Naive thymus-derived CD8-positive, alpha-beta T cell (primary cell): ENCODE results near the gene TTC9. TPM values are rescaled to one million over a fixed set of nuclear protein-coding genes. Genes with fewer than 3 reads are reported as not detected.

Experiments used
- ATAC-seq, 2 donors: fragments of 150-1000 bp; cut with Tn5 transposase in 1 of 2; sonication (Bioruptor Pico), chemical (Tn5 transposase) in 1 of 2; 1 replicate in 1 of 2; 2 replicates in 1 of 2; pipeline ENCODE4 v1.10.0; 2021; ENCODE audit warnings: mild to moderate bottlenecking in 2 of 2, moderate library complexity in 2 of 2
- POLR2A ChIA-PET: fragments of 350-600 bp; sonication (Branson Sonifier 250); formaldehyde crosslinking; loops from one replicate; lab custom pipeline; 2021; ENCODE audit warnings: antibody characterized with exemption; lab: Charles Lee
- DNase-seq, 10 donors: peaks; one replicate each; pipeline versions ENCODE4 v3.0.0 to v3.0.0-alpha.2; 2020 to 2022
- H3K27ac Mint-ChIP-seq, 10 donors: one replicate each; pipeline ENCODE4 v1.8.0; 2020 to 2022; ENCODE audit warnings: mild to moderate bottlenecking in 10 of 10, mixed read lengths in 10 of 10, moderate library complexity in 4 of 10, inconsistent platforms in 1 of 10
- H3K27me3 Mint-ChIP-seq, 5 donors: one replicate each; pipeline ENCODE4 v1.8.0; 2021 to 2022; ENCODE audit warnings: mixed read lengths in 5 of 5
- H3K36me3 Mint-ChIP-seq, 3 donors: one replicate each; pipeline ENCODE4 v1.8.0; 2020 to 2022; ENCODE audit warnings: mixed read lengths in 3 of 3, mild to moderate bottlenecking in 2 of 3, inconsistent platforms in 1 of 3
- H3K4me1 Mint-ChIP-seq, 4 donors: one replicate each; pipeline ENCODE4 v1.8.0; 2021 to 2022; ENCODE audit warnings: mixed read lengths in 4 of 4
- H3K4me3 Mint-ChIP-seq, 10 donors: one replicate each; pipeline ENCODE4 v1.8.0; 2020 to 2022; ENCODE audit warnings: mild to moderate bottlenecking in 10 of 10, mixed read lengths in 10 of 10, moderate library complexity in 6 of 10, inconsistent platforms in 1 of 10
- H3K9me3 Mint-ChIP-seq, 9 donors: one replicate each; pipeline ENCODE4 v1.8.0; 2020 to 2022; ENCODE audit warnings: mixed read lengths in 9 of 9, mild to moderate bottlenecking in 3 of 9, inconsistent platforms in 1 of 9, moderate library complexity in 1 of 9
- polyA plus RNA-seq, 3 donors: library from polyadenylated mRNA; unstranded; fragments of 300-500 nt; fragmentation: Illumina TruSeq; gene quantifications; one replicate each; pipeline ENCODE4 v1.2.3, GENCODE V29; 2021
- total RNA-seq, 8 experiments: library from RNA in 2 of 8; stranded (reverse) in 2 of 8; gene quantifications; one replicate each; pipeline ENCODE4 v1.2.3 and lab custom pipeline; 2021 to 2026

Gene TTC9
- total and polyA plus RNA-seq, 5 experiments from 2014 or later: 10.2 to 26.5 (median 22.0) TPM

DNA sequence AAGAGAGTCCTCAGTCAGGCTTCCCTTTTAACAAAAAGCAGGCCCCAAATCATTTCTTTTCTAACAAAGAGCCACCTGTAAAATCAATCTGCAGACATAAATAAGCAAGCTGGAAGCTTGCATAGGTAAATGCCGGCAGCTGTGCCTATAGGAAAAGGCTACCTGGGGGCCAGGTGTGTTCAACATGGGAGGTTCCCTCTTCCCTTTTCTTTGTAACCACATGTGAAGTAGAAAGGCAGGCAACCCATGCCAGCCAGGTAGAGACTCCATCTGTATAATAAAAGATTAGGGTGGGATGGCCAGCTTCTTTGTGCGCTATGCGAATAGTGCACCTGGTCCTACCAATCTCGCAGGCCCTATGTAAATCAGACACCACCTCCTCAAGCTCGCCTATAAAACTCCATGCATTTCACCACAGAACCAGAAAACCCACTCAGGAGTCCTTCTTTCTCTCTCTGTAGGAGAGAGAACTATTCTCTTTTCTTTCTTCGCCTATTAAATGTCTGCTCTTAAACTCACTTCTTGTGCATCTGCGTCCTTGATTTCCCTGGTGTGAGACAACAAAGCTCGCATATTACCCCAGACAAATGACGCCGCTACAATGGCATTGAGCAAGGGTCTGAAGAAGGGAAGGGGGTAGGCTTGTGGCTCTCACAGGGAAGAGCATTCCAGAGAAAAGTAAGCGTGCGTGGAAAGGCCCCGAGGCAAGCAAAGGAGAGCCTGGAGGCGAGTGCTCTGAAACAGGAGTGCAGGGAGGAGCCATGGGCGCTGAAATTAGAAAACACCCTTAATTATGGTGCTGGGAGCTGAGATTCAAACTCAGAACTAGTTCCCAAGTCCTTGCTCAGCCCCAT, 67.2 kb downstream of the TTC9 start:
- DNase-seq: no peak
- no peaks in the 10 kb centered on the region for H3K9me3 Mint-ChIP-seq
- H3K27me3 Mint-ChIP-seq: no peaks in the 10 kb centered on the region
- POLR2A ChIA-PET: interaction anchor here (0.7 to 1.5 kb wide), 3 partner anchors 41 to 86 kb away, joined by 3 to 6 read pairs (median 3); partner anchors contain the start of gene TTC9
- no peak overlapping the region for H3K27ac Mint-ChIP-seq
- no peaks in the 10 kb centered on the region for H3K36me3 Mint-ChIP-seq
- no peak overlapping the region for H3K4me3 Mint-ChIP-seq
- peaks cover 3 to 12% (median 8%) of the 10 kb centered on the region in 4 donors for H3K4me1 Mint-ChIP-seq
- ATAC-seq: no peak

DNA sequence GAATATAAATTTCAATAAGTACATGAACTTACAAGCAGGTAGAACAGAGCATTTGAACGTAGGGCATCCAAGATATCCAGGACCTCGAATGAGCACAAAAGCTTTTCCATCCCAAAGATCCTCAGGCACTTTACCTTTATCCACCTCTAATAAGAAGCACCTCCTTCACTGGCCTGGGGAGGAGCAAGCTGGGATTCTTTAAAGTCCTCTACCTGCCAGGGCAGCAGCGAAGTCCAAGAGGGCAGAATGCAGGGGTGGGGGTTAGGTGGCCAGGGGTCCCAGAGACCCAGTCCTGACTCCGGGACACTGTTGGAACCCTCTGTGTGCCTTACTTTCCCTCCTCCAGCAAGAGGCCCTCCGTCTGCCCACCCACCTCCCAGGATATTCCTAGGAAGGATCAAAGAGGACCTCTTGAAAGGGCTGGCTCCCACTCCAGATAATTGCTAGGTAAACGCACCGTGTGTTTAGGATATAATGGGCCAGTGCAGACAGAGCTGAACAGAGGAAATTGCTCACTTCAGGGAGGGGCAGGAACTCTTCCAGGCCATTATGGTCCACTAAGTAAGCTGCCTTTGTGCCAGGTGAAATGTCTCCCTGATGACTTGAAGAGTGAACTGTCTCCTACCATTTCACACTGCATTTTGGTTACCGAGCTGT, 68.1 kb downstream of the TTC9 start:
- no peak for DNase-seq
- H3K4me3 Mint-ChIP-seq: no peak overlapping the region
- ATAC-seq: no peak
- no peaks in the 10 kb centered on the region for H3K9me3 Mint-ChIP-seq
- POLR2A ChIA-PET: no interaction called here
- H3K36me3 Mint-ChIP-seq: no peaks in the 10 kb centered on the region
- peak overlapping the region in 1 of 10 donors; percentile 8 for H3K27ac Mint-ChIP-seq
- H3K27me3 Mint-ChIP-seq: no peaks in the 10 kb centered on the region
- peaks cover 7 to 14% (median 9%) of the 10 kb centered on the region in 4 donors for H3K4me1 Mint-ChIP-seq

DNA sequence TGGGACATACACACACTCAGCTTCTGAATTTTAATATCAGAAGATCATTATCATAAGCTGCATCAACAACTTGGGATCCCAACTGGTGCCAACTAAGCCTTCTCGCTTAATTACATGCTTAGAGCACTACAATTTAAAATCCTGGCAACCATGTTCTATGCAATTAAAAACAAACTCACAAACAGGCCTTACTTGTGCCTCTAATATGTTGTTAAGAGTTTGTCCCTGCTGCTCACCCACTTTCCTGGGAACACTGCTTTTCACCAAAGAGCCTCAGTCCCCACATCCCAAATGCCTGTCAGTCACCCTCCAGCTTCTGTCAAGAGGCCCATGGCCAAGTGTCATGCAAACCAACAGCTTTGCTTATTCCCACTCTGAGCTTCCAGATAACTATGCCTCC, 69.7 kb downstream of the TTC9 start:
- H3K27me3 Mint-ChIP-seq: peaks cover 0 to 5% (median 0%) of the 10 kb centered on the region in 5 donors
- no peak for ATAC-seq
- POLR2A ChIA-PET: no interaction called here
- H3K4me1 Mint-ChIP-seq: peaks cover 4 to 14% (median 7%) of the 10 kb centered on the region in 4 donors
- H3K9me3 Mint-ChIP-seq: no peaks in the 10 kb centered on the region
- no peak for DNase-seq
- no peaks in the 10 kb centered on the region for H3K36me3 Mint-ChIP-seq
- H3K27ac Mint-ChIP-seq: no peak overlapping the region
- H3K4me3 Mint-ChIP-seq: no peak overlapping the region

DNA sequence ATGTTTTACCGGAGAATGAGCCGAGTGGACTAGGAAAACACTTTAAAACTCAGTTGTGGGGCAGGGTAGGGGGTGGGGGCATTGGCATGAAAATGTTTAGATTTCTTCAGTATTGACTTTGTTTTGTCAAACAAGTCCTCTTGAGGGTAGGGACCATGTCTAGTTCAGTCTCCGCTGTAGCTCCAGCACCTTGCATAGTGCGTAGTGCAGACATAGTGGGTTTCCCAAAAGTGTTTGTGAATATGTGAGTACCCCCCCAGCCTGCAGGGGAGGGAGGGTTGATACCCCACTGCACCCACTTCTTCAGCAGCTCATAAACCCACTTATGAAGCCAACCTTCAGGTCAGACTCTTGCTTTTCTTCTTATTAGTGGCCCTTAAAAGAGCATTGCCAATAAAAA, 71.4 kb downstream of the TTC9 start:
- Mint-ChIP-seq H3K4me1 (peaks cover 4 to 14% (median 7%) of the 10 kb centered on the region in 4 donors), H3K27me3 (peaks cover 0 to 7% (median 0%) of the 10 kb centered on the region in 5 donors), H3K36me3 (no peaks in the 10 kb centered on the region), H3K9me3 (no peaks in the 10 kb centered on the region), H3K4me3 (no peak overlapping the region), H3K27ac (peak overlapping the region in 1 of 10 donors; percentile 33)
- ATAC-seq: no peak
- DNase-seq: no peak
- POLR2A ChIA-PET: interaction anchor here (0.7 to 1.8 kb wide), 4 partner anchors 53 to 72 kb away, joined by 4 to 9 read pairs (median 4); no protein-coding TSS in a partner anchor

DNA sequence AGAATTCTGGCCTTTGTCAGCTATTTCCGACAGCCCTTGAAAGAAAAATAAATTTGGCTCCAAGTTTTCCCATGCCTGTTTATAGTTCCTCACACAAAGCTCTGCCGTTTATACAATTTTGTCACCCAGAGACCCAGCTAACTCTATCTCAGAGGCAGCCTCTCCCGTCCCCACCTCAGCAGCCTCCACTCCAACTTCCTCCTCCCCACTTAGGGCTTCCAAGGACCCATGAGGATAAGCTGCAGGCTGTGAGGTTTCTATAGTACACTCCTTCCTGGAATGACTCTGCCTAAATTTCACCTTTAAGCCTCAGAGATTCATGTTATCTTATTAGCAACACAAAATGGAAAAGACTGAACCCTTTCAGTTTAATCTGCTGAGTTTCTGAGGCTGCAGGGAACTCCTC, 71.8 kb downstream of the TTC9 start:
- H3K27me3 Mint-ChIP-seq: peaks cover 0 to 7% (median 0%) of the 10 kb centered on the region in 5 donors
- H3K9me3 Mint-ChIP-seq: no peaks in the 10 kb centered on the region
- H3K27ac Mint-ChIP-seq: peak overlapping the region in 1 of 10 donors; percentile 17
- DNase-seq: peak in 1 of 10 donors; percentile 2
- no peaks in the 10 kb centered on the region for H3K36me3 Mint-ChIP-seq
- peaks cover 4 to 14% (median 7%) of the 10 kb centered on the region in 4 donors for H3K4me1 Mint-ChIP-seq
- POLR2A ChIA-PET: interaction anchor here (0.7 to 1.8 kb wide), 4 partner anchors 53 to 72 kb away, joined by 4 to 9 read pairs (median 4); no protein-coding TSS in a partner anchor
- no peak overlapping the region for H3K4me3 Mint-ChIP-seq
- ATAC-seq: no peak

DNA sequence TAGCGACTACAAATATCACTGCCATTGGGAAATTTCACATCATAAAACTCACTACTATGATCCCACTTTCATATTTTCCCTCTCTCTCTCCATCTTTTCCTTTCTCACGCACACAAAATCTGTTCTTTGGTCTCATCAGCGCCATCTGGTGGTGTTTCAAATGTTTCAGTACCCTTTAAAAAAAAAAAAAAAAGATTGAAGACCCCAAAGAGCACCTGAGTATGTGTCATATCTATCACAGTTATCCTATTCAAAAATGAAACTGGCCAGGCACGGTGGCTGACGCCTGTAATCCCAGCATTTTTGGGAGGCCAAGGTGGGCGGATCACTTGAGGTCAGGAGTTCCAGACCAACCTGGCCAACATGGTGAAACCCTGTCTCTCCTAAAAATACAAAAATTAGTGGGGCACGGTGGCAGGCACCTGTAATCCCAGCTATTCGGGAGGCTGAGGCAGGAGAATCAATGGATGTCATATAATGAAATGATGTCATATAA, 72.4 kb downstream of the TTC9 start:
- POLR2A ChIA-PET: interaction anchor here (0.7 to 1.8 kb wide), 4 partner anchors 54 to 73 kb away, joined by 4 to 9 read pairs (median 4); no protein-coding TSS in a partner anchor
- H3K9me3 Mint-ChIP-seq: no peaks in the 10 kb centered on the region
- H3K27ac Mint-ChIP-seq: peak overlapping the region in 1 of 10 donors; percentile 17
- no peaks in the 10 kb centered on the region for H3K36me3 Mint-ChIP-seq
- peak overlapping the region in 3 of 10 donors; percentile 0 to 3 (median 2) for H3K4me3 Mint-ChIP-seq
- ATAC-seq: peak; percentile 33 to 39
- peak; percentile 15 to 77 (median 56) for DNase-seq
- H3K4me1 Mint-ChIP-seq: peaks cover 4 to 14% (median 7%) of the 10 kb centered on the region in 4 donors
- H3K27me3 Mint-ChIP-seq: peaks cover 0 to 7% (median 0%) of the 10 kb centered on the region in 5 donors

DNA sequence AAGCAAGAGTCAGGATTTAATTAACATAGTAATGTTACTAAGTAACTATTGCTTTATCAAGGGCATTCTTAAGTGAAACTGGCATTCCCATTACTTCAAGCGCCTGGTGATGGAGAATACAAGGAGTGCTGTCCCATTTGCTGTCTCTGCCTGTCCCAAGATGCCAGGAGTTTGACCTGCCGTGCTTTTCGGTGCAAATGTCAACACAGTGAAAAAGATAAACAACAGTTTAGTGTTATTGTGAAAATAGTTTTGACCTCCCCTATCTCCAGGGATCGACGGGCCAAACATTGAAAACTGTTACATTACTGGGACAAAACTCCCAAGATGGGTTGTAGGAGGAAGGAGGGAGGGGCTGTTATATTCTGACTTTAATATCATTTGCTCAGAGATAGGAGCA, 74.8 kb downstream of the TTC9 start:
- Mint-ChIP-seq H3K4me3 (no peak overlapping the region), H3K36me3 (no peaks in the 10 kb centered on the region), H3K4me1 (peaks cover 4 to 8% (median 7%) of the 10 kb centered on the region in 4 donors), H3K27ac (no peak overlapping the region), H3K9me3 (no peaks in the 10 kb centered on the region), H3K27me3 (peaks cover 0 to 7% (median 0%) of the 10 kb centered on the region in 5 donors)
- POLR2A ChIA-PET: no interaction called here
- ATAC-seq (no peak), DNase-seq (no peak)

DNA sequence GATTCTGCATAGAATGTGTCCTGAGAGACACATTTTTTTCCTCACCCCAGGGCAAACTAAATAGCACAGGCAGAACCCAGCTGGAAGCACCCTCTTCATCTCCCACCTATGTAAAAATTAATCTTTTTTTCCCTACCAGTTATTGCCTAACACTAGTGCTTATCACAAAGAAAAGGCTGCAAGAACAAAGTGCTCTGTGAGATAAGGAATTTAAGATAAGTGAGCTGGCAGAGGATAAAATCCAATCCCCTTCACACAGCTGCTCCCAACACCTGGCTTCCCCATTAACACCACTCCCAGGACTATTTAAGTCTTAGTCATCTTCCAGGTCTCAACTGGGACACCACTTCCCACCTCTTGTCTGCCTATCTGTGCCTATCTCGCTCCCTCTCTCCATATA, 75.2 kb downstream of the TTC9 start:
- H3K27me3 Mint-ChIP-seq: peaks cover 0 to 7% (median 0%) of the 10 kb centered on the region in 5 donors
- H3K4me1 Mint-ChIP-seq: peaks cover 4 to 7% (median 6%) of the 10 kb centered on the region in 4 donors
- no peaks in the 10 kb centered on the region for H3K36me3 Mint-ChIP-seq
- H3K9me3 Mint-ChIP-seq: no peaks in the 10 kb centered on the region
- no peak overlapping the region for H3K27ac Mint-ChIP-seq
- no peak overlapping the region for H3K4me3 Mint-ChIP-seq
- POLR2A ChIA-PET: no interaction called here
- no peak for DNase-seq
- no peak for ATAC-seq

DNA sequence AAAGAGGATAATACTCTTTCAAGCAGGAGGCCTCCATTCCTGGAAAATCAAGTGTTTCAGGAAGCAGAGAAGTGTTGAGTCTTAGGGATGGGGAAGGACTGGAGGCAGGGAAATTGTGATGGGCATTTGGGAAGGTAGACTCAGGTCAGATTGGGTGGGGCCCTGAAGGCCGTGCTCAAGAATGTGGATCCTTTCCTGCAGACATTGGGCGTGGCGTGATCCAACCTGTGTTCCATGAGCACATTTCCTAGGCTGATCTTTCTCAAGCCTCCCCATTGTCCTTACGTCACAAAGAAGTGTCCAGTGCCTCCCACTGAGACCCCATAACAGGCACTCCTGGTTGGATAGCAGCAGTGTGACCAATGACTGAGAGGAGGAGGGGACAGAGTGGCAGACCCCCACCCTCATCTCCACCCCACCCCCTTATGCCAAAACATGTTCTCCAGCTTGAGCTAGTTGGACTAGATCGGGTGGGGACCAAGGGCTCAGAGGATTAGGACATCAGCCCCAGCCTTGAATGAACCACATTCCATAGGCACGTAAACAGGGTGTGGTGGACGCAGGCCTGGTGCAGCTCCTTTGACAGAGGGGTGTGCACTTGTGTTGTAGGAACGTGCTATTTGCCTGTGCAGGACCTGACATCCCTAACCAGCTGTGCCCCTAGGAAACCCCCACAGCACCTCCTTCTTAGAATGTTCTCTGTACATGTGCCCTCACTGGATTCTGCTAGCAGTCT, 76.8 kb downstream of the TTC9 start:
- ATAC-seq (no peak), DNase-seq (no peak)
- Mint-ChIP-seq H3K36me3 (no peaks in the 10 kb centered on the region), H3K27ac (no peak overlapping the region), H3K27me3 (peaks cover 0 to 7% (median 0%) of the 10 kb centered on the region in 5 donors), H3K9me3 (no peaks in the 10 kb centered on the region), H3K4me1 (peaks cover 4 to 7% (median 6%) of the 10 kb centered on the region in 4 donors), H3K4me3 (no peak overlapping the region)
- POLR2A ChIA-PET: no interaction called here

DNA sequence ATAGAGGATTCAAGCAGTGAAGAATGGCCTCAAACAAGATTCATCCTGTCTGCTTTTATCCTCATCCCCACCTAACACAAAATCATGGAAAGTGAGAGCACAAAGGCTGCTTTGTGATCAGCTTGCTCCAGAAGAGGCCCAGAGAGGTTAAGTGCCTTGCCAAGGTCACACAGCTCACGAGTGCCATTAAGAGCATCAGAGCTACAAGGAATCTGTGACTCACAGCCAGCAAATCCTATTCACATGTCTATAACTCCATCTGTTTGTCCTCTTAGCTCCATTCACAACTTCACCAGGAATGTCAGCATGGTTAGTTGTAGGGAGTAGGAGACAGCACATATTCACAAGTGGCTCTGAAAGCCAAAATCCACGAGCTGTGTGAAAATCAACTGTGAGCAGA, 79.8 kb downstream of the TTC9 start:
- no peak for ATAC-seq
- Mint-ChIP-seq H3K36me3 (no peaks in the 10 kb centered on the region), H3K4me1 (peaks cover 0 to 2% (median 0%) of the 10 kb centered on the region in 4 donors), H3K9me3 (no peaks in the 10 kb centered on the region), H3K27me3 (peaks cover 0 to 2% (median 0%) of the 10 kb centered on the region in 5 donors), H3K4me3 (no peak overlapping the region), H3K27ac (peak overlapping the region in 1 of 10 donors; percentile 29)
- POLR2A ChIA-PET: no interaction called here
- no peak for DNase-seq

DNA sequence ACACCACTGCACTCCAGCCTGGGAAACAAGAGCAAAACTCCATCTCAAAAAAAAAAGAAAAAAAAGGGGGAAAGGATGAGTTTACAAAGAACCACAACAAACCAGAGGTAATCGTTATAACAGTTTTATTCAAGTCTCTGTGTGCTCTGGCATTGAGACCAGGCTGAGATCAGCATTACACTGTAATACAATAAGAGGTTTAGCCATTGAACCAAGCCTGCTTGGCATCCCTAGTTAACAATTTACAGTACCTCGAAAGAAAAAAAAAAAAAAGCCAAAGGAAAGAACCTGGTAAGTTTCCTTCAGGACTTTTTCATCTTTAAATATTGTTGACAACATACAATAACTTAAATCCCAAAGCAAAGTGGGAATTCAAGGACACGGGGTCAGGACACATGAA, 80.7 kb downstream of the TTC9 start:
- H3K27ac Mint-ChIP-seq: peak overlapping the region in 1 of 10 donors; percentile 56
- H3K4me1 Mint-ChIP-seq: peaks cover 0 to 2% (median 0%) of the 10 kb centered on the region in 4 donors
- POLR2A ChIA-PET: no interaction called here
- no peaks in the 10 kb centered on the region for H3K9me3 Mint-ChIP-seq
- no peak for ATAC-seq
- DNase-seq: no peak
- no peaks in the 10 kb centered on the region for H3K27me3 Mint-ChIP-seq
- no peak overlapping the region for H3K4me3 Mint-ChIP-seq
- H3K36me3 Mint-ChIP-seq: no peaks in the 10 kb centered on the region

DNA sequence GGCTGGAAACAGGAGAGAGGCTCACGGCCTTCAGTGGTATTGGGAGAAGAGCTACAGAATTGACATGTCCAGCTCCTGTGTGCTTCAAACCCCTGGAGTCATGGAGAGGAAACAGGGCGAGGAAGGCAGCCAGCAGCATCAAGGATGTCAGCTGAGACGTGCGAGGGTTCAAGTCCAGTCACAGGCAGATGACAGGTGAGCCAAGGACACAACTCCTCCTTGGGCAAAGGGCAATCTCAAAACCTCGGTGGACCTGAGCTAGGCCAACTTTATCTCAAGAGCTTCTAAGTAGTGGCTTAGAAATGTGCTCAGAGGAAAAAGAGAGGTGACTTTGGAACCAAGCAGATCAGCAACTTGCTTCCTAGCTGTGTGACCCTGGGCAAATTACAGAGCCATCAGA, 81.6 kb downstream of the TTC9 start:
- H3K27ac Mint-ChIP-seq: peak overlapping the region in 2 of 10 donors; percentile 22 to 33
- H3K4me3 Mint-ChIP-seq: no peak overlapping the region
- no peaks in the 10 kb centered on the region for H3K9me3 Mint-ChIP-seq
- no peak for DNase-seq
- peaks cover 0 to 2% (median 2%) of the 10 kb centered on the region in 3 donors for H3K36me3 Mint-ChIP-seq
- POLR2A ChIA-PET: no interaction called here
- no peaks in the 10 kb centered on the region for H3K27me3 Mint-ChIP-seq
- H3K4me1 Mint-ChIP-seq: peaks cover 0 to 2% (median 0%) of the 10 kb centered on the region in 4 donors
- ATAC-seq: no peak
